HCT116 (cell line): ENCODE measurements around the gene LRPPRC.

Experiments
- SP1 ChIP-seq: IDR thresholded peaks from 2 replicates; pipeline ENCODE4 v1.6.1; 2012; ENCODE audit warnings: low read depth
- TF ChIP-seq, protein P1 (sequence below), 3 experiments: fragments of 200-600 bp in 1 of 3; sonication (generic) in 1 of 3; IDR thresholded peaks in 2 of 3; conservative IDR thresholded peaks in 1 of 3; 2 replicates each; pipeline ENCODE4 v1.5.1; 2012 to 2017; ENCODE audit warnings: low read depth in 2 of 3, low read length in 2 of 3, antibody characterized with exemption in 1 of 3, borderline replicate concordance in 1 of 3, control low read depth in 1 of 3, mild to moderate bottlenecking in 1 of 3, mixed read lengths in 1 of 3, mixed run types in 1 of 3, moderate library complexity in 1 of 3; ENCODE audit not compliant: insufficient read depth in 1 of 3

DNA sequence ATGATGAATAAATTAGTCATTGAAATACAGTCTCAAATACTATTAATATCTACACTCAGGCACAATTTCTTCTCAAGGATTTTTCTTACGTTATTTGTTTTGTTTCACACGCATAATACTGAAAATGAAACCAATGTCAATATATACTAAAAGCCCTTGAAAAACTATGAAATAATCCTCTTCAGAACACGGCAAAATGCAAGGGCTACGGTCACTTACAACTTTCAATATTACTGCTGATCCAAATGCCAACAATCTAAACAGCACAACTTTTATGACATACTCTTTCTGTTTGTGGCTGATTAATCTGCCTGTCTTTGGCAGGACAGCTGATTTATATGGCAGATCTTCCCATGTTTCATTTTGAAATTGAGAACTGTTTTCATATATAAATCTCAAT is 68.3 kb downstream of the LRPPRC start:
- TF ChIP-seq, protein P1, sequence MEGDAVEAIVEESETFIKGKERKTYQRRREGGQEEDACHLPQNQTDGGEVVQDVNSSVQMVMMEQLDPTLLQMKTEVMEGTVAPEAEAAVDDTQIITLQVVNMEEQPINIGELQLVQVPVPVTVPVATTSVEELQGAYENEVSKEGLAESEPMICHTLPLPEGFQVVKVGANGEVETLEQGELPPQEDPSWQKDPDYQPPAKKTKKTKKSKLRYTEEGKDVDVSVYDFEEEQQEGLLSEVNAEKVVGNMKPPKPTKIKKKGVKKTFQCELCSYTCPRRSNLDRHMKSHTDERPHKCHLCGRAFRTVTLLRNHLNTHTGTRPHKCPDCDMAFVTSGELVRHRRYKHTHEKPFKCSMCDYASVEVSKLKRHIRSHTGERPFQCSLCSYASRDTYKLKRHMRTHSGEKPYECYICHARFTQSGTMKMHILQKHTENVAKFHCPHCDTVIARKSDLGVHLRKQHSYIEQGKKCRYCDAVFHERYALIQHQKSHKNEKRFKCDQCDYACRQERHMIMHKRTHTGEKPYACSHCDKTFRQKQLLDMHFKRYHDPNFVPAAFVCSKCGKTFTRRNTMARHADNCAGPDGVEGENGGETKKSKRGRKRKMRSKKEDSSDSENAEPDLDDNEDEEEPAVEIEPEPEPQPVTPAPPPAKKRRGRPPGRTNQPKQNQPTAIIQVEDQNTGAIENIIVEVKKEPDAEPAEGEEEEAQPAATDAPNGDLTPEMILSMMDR (IDR thresholded peaks at IDR 0.05 in 2 of 3, conservative IDR thresholded peaks at IDR 0.05 in 1 of 3; ENCODE audit: borderline replicate concordance in 1 of 3, insufficient read depth in 1 of 3, low read depth in 2 of 3, low read length in 2 of 3): no peak
- no peak for TF ChIP-seq SP1
